ENCODE data around the gene DPAGT1. TPM values are rescaled to one million over a fixed set of nuclear protein-coding genes. Genes with fewer than 3 reads are reported as not detected.

The DPAGT1 gene
- total and polyA plus RNA-seq, 2 donors (not counting 3 experiments of a cell fraction or from before 2014, with no cell fraction given), result 62.0 to 203 TPM

DNA sequence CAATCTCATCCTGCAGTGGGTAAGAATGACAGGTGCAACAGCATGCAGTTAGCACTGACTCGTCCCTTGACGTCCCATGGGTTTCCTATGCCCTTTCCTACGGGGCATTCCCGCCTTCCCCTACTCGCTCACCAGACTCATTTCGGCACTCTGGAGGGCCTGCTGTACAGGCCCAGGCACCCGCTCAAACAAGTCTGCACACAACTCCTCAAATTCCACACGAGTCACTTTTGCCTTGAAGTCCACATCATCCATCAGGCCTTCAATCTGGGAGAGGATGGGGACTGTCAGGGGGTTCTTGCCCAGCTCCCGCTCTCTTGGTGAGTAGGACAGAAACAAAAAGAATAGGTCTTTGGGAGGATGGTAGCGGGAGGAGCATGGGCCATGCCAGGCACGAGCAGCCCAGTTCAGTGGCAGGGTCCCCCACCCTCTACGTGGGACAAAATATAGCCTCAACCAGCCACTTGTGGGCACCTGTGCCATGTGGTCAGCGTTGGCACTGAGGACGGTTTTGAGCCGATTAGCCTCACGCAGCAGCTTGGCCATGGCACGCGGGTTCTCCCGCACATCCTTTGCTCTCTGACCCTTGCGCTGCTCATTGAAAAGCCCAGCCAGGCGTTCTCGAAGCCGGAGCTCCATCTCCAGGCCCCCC is 49.4 kb downstream of the DPAGT1 start:
- no TSS peak for BruUV-seq (replicated peaks)
- no peaks in the 10 kb centered on the region for H3K27me3 ChIP-seq (ENCODE audit: control insufficient read depth in 2 of 2, insufficient read depth in 2 of 2, low read length in 2 of 2)
- H3K4me3 ChIP-seq (replicated peaks in 1 of 3; ENCODE audit: insufficient read depth in 1 of 3, low read depth in 1 of 3, low read length in 3 of 3), result no peak overlapping the region
- H2AFZ ChIP-seq (ENCODE audit: low read depth, low read length), result no peak overlapping the region
- H3K27ac ChIP-seq (ENCODE audit: insufficient read depth, low read depth, low read length), result no peak overlapping the region
- FAIRE-seq (no peak), DNase-seq (ENCODE audit: low read depth, low spot score) (no peak)
- no peaks in the 10 kb centered on the region for H4K20me1 ChIP-seq (replicated peaks; ENCODE audit: control insufficient read depth, extremely low read depth, insufficient read depth, low read length)
- H3K9ac ChIP-seq (replicated peaks; ENCODE audit: extremely low read depth, insufficient read depth, low read length), result no peak overlapping the region
- dilution Hi-C loops (cut with MboI; ENCODE audit: extremely low pct_ligation_motif_present, low sequenced_read_pairs) (no loop called here), intact Hi-C loops (cut with micrococcal nuclease) (no loop called here)
- TF ChIP-seq POLR2A (IDR thresholded peaks at IDR 0.05; ENCODE audit: low read depth, low read length), result no peak
- TF ChIP-seq CTCF (IDR thresholded peaks at IDR 0.05; ENCODE audit: extremely low read depth in 1 of 2, insufficient read depth in 1 of 2, low read depth in 1 of 2, low read length in 2 of 2), result no peak
- TF ChIP-seq POLR2AphosphoS5 (IDR thresholded peaks at IDR 0.05; ENCODE audit: insufficient read depth, low read depth, low read length), result no peak
- no peak for TF ChIP-seq EZH2 (IDR thresholded peaks at IDR 0.05; ENCODE audit: borderline replicate concordance, low read depth, low read length, severe bottlenecking)
- no peak for TF ChIP-seq JUN (IDR thresholded peaks at IDR 0.05; ENCODE audit: borderline replicate concordance, insufficient read depth, insufficient read length, low read depth)
- TF ChIP-seq, protein P1, sequence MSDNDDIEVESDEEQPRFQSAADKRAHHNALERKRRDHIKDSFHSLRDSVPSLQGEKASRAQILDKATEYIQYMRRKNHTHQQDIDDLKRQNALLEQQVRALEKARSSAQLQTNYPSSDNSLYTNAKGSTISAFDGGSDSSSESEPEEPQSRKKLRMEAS (IDR thresholded peaks at IDR 0.05; ENCODE audit: insufficient read depth, insufficient read length), result no peak
- no peak for TF ChIP-seq GATA2 (IDR thresholded peaks at IDR 0.05; ENCODE audit: insufficient read depth, insufficient read length, low read depth, low read length)
- no peak for TF ChIP-seq MYC (IDR thresholded peaks at IDR 0.05; ENCODE audit: low read depth, low read length)
- no peak for TF ChIP-seq FOS (IDR thresholded peaks at IDR 0.05; ENCODE audit: borderline replicate concordance, insufficient read depth, low read length)
- H3K36me3 ChIP-seq (ENCODE audit: control insufficient read depth in 2 of 2, extremely low read depth in 1 of 2, insufficient read depth in 2 of 2, low read length in 2 of 2), result peaks cover 27 to 68% of the 10 kb centered on the region in 2 experiments
- H3K4me1 ChIP-seq (ENCODE audit: control insufficient read depth, extremely low read depth, insufficient read depth, low read length), result peaks cover 9% of the 10 kb centered on the region
- no peak overlapping the region for H3K4me2 ChIP-seq (ENCODE audit: insufficient read depth, low read length)
- no peaks in the 10 kb centered on the region for H3K9me1 ChIP-seq (replicated peaks; ENCODE audit: control insufficient read depth, extremely low read depth, insufficient read depth, low read length)
- no peaks in the 10 kb centered on the region for H3K9me3 ChIP-seq (replicated peaks; ENCODE audit: control insufficient read depth, insufficient read depth, low read length)
- ChIA-PET POLR2A (no interaction called here), CTCF (no interaction called here)
- peaks cover 19% of the 10 kb centered on the region for H3K79me2 ChIP-seq (ENCODE audit: control insufficient read depth, insufficient read depth, low read length)
